Subcutaneous adipose tissue (tissue), 4 donors: Measurements from ENCODE around the gene SIL1. TPM values are rescaled to one million over a fixed set of nuclear protein-coding genes. Genes with fewer than 3 reads are reported as not detected.

Experiments
- total RNA-seq, 4 donors: library from RNA; depleted of rRNA; stranded (reverse); fragments of >200 nt; gene quantifications; one replicate each; pipeline ENCODE4 v1.1.0, GENCODE V29; 2016
- TF ChIP-seq, protein P1 (sequence below): fragments of 450-650 bp; IDR thresholded peaks from one replicate; pipeline ENCODE4 v1.5.1; 2016; ENCODE audit warnings: low read depth, mild to moderate bottlenecking, control low read depth, antibody characterized with exemption, moderate library complexity

SIL1 gene
- total RNA-seq, 4 donors from 2014 or later = 29.7 to 52.9 (median 44.8) TPM

DNA sequence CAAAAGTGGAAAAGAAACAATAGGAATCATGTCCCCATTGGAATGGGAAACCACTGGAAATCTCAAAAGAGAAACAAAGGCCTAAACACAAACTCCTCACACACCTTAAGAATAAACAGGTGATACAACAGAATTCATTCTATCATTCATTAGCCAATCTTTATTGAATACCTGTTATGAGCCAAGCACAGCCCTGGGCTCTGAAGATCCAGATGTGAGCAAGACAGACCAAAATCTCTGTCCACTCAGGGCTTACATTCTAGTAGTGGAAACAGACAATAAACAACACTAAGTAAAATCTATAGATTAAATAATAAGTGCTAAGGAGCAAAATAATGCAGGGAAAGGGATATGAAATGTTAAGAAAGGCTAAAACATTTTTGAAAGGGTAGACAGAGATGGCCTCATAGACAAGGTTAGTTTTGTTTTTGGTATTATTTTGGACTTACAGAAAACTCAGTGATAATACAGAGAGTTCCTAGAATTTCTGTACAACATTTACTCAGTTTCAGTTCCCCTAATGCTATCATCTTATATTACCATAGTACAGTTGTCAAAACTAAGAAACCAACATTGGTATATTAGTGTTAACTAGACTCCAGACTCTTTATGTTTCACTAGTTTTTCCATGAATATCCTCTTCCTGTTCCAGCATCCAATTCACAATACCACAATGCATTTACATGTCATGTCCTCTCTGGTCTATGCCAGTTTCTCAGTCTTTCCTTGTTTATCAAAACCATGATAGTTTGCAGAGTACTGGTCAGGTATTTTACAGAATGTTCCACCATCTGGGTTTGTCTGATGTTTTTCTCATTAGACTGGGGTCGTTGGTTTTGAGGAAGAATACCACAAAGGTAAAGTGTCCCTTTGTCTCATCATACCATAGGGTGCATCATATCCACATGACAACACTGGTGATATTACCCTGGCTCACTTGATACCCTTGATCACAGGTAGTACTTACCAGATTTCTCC is 103.7 kb downstream of the SIL1 start:
- TF ChIP-seq, protein P1, sequence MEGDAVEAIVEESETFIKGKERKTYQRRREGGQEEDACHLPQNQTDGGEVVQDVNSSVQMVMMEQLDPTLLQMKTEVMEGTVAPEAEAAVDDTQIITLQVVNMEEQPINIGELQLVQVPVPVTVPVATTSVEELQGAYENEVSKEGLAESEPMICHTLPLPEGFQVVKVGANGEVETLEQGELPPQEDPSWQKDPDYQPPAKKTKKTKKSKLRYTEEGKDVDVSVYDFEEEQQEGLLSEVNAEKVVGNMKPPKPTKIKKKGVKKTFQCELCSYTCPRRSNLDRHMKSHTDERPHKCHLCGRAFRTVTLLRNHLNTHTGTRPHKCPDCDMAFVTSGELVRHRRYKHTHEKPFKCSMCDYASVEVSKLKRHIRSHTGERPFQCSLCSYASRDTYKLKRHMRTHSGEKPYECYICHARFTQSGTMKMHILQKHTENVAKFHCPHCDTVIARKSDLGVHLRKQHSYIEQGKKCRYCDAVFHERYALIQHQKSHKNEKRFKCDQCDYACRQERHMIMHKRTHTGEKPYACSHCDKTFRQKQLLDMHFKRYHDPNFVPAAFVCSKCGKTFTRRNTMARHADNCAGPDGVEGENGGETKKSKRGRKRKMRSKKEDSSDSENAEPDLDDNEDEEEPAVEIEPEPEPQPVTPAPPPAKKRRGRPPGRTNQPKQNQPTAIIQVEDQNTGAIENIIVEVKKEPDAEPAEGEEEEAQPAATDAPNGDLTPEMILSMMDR = no peak

GRCh38 chr5:139092741-139093343 is 105.3 kb downstream of the SIL1 start:
- TF ChIP-seq, protein P1 = no peak

- TF ChIP-seq, protein P1 = no peak
Observed at GRCh38 chr5:139091439-139092156, 106.6 kb downstream of the SIL1 start.

- TF ChIP-seq, protein P1 = no peak
Observed at GRCh38 chr5:139090581-139090980, 107.6 kb downstream of the SIL1 start.

DNA sequence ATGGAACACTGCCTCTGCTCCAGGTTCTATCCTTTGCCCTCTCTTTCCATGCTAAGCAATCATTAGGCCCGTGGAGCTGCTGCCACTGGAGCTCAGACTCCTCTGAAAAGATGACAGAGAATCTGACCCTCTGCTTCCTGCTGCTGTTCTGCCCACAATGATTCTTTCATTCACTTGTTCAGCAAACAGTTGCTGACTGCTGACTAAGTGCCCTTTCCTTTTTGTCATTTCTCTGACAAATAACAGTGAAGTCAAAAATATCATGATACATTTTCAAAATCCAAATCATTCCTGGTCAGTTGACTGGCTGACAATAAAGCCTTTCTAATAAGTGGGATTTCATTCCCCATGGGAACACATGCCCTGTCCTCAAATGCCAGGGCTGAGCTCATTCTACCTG is 110.1 kb downstream of the SIL1 start:
- TF ChIP-seq, protein P1 = no peak

- TF ChIP-seq, protein P1 = no peak
Observed at GRCh38 chr5:139082813-139083498, 115.2 kb downstream of the SIL1 start.
